Erythroblast (primary cell): Measurements from ENCODE around the gene PFN3.

Source experiments
- GATA1 ChIP-seq: IDR thresholded peaks from 2 replicates; pipeline ENCODE4 v1.6.1; 2011; ENCODE audit warnings: low read depth, mild to moderate bottlenecking, control low read depth, low read length, moderate library complexity
- POLR2A ChIP-seq: IDR thresholded peaks from 2 replicates; pipeline ENCODE4 v1.6.1; 2011; ENCODE audit warnings: mild to moderate bottlenecking, low read length

GRCh38 chr5:177399997-177400868 lies at the start of gene PFN3:
- TF ChIP-seq GATA1 (no peak), POLR2A (no peak)
